ENCODE measurements around the gene PPP1R27.

Gene PPP1R27

GRCh38 chr17:81804559-81805399, 30.1 kb downstream of the PPP1R27 start:
- no peak for DNase-seq (ENCODE audit: low read depth)

- DNase-seq (ENCODE audit: low read depth) = no peak
Observed at GRCh38 chr17:81803728-81804558, 30.9 kb downstream of the PPP1R27 start, which contains the start of gene GCGR. Gene GCGR (plus strand): TSS chr17:81804150. CDS start chr17:81809019, 4,869 bp downstream.

DNA sequence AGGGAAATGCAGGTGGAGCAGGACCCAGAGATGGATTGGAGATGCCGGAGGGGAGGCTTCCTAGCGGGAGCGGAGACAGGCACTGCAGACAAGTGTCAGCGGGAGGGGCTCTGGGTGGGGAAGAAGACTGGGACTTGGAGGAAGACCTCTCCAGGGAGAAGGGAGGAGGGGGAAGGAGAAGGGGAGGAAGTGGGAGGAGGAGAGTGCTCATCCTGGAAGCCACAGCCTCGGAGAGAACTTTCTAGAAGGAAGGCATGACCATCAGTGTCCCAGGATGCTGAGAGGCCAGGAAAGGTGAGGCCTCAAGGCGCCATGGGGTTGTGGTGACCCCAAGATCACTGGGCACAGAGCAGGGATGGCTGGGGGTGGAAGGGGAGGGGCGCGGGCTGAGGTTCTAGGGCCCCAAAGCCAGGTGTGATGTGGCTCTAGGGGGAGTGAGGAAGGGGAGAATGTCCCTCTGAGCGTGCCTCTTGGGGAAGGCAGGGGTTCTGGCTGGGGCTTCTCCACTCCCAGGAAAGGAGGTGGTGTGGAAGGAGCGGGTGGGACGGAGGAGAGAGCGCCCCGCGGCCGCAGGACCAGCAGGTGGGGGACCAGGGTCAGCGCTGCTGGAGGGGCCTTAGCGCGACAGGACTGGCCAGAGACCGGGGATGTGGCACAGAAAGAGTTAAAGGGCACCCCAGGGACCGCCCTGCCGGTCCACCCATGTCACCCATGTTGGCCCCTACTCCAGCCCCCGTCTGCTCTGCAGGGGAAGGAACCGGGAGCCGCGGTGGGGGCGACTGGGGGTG, 31.8 kb downstream of the PPP1R27 start:
- DNase-seq (ENCODE audit: low read depth) = no peak

GRCh38 chr17:81802048-81802758, 32.6 kb downstream of the PPP1R27 start:
- DNase-seq (ENCODE audit: low read depth) = no peak

- DNase-seq (ENCODE audit: low read depth) = no peak
Observed at GRCh38 chr17:81801327-81801726, 33.5 kb downstream of the PPP1R27 start.

DNA sequence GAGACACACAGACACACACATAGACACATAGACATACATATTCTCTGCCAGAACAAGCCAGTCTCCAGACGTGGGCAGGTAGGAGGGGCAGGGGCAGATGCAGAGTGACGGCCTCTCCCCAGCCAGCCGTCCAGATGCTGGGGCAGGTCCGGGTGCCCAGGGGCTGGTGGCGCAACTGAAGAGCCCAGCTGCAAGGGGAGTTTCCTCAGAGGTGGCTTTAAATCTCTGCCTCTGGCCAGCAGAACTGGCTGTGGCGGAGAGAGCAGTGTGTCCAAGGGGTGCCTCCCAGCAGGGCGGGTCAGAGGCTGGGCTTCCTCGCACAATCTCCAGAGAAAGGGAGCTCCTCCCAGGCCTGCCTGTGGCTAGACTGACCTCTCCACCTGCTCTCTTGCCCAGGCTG, 40.3 kb downstream of the PPP1R27 start:
- no peak for DNase-seq (ENCODE audit: low read depth)

DNA sequence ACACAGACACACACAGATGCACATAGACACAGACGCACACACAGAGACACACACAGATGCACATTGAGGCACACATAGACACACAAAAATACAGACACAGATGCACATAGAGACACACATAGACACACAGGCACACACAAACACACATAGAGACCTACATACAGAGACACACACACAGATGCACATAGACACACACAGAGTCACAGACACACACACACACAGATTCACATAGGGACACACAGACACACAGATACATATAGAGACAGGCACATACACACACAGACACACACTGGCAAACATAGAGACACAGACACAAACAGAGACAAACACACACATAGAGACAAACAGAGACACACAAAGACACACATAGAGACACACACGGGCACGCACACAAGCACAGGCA, 40.8 kb downstream of the PPP1R27 start:
- no peak for DNase-seq (ENCODE audit: low read depth)

DNA sequence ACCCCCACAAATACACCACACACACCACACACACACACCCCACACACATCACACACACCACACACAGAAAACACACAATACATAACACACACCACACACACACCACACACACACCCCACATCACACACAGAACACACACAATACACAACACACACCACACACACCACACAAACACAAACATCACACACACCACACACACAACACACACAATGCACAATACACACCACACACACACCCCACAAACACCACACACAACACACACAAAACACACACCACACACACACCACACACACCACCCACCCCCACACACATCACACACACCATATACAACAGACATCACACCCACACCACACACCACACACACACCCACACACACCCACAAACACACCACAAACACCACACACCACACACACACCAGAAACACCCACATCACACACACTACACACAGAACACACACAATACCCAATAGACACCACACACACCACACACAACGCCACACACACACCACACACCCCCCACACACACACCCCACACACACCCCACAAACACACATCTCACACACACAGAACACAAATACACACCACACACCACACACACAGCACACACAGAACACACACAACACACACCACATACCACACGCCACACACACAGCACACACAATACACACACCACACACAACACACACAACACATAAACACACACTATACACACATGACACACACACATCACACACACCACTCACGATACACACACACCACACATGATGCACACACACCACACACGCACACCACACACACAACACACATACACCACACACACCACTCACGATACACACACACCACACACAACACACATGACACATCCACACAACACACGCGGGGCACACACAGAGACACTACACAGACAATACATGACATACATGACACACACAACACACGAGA, 41.9 kb downstream of the PPP1R27 start:
- DNase-seq (ENCODE audit: low read depth) = no peak
